GM12878 (cell line): Measurements from ENCODE around the gene RECK. TPM values are rescaled to one million over a fixed set of nuclear protein-coding genes. Genes with fewer than 3 reads are reported as not detected.

ENCODE experiments used
- CEBPZ ChIP-seq: fragments of 150-350 bp; IDR thresholded peaks from 2 replicates; pipeline ENCODE4 v1.6.1; 2016; ENCODE audit warnings: low read depth, low read length
- CHD4 ChIP-seq: fragments of 200-600 bp; sonication (generic); IDR thresholded peaks from 2 replicates; pipeline ENCODE4 v1.6.1; 2016; ENCODE audit warnings: mild to moderate bottlenecking
- IKZF1 ChIP-seq: fragments of 450-650 bp; conservative IDR thresholded peaks from 2 replicates; pipeline ENCODE4 v1.6.1; 2017; ENCODE audit warnings: antibody characterized with exemption, mild to moderate bottlenecking
- IKZF2 ChIP-seq, 2 experiments: fragments of 450-650 bp; IDR thresholded peaks; 2 replicates each; pipeline ENCODE4 v1.6.1; 2017; ENCODE audit warnings: mild to moderate bottlenecking in 2 of 2, moderate library complexity in 2 of 2
- MEF2A ChIP-seq: IDR thresholded peaks from 2 replicates; pipeline ENCODE4 v1.6.1; 2011; ENCODE audit warnings: low read depth, mild to moderate bottlenecking, low read length, moderate library complexity; ENCODE audit not compliant: insufficient read depth
- NBN ChIP-seq: fragments of 450-650 bp; IDR thresholded peaks from 2 replicates; pipeline ENCODE4 v1.6.1; 2016
- POU2F2 ChIP-seq: IDR thresholded peaks from 3 replicates; pipeline ENCODE4 v1.6.1; 2011; ENCODE audit warnings: low read depth, mild to moderate bottlenecking, low read length, borderline replicate concordance
- RBBP5 ChIP-seq: fragments of 200-600 bp; sonication (generic); conservative IDR thresholded peaks from 2 replicates; pipeline ENCODE4 v1.6.1; 2016
- RELA ChIP-seq: fragments of 450-650 bp; IDR thresholded peaks from 2 replicates; pipeline ENCODE4 v1.8.0; 2014; ENCODE audit warnings: borderline replicate concordance; ENCODE audit not compliant: partially characterized antibody
- SIX5 ChIP-seq: IDR thresholded peaks from 2 replicates; pipeline ENCODE4 v1.6.1; 2011; ENCODE audit warnings: mild to moderate bottlenecking, low read depth, low read length, moderate library complexity; ENCODE audit not compliant: severe bottlenecking
- ZNF592 ChIP-seq: fragments of 450-650 bp; IDR thresholded peaks from 2 replicates; pipeline ENCODE4 v1.6.1; 2017; ENCODE audit warnings: mild to moderate bottlenecking, moderate library complexity
- polyA plus RNA-seq, 11 experiments: library from polyadenylated mRNA; depleted of rRNA in 4 of 11; unstranded in 6 of 11; stranded (reverse) in 5 of 11; fragments of >200 nt; fragmentation: Nextera tagmentation in 4 of 11; fragmentation: Illumina TruSeq in 1 of 11; extraction: Ambion mirVana in 4 of 11; extraction: Trizol in 1 of 11; gene quantifications; 1 replicate in 1 of 11; 2 replicates in 10 of 11; pipeline versions ENCODE4 v1.2.1 to v1.2.3, GENCODE V29; 2011 to 2016; ENCODE audit warnings: inconsistent platforms in 2 of 11, missing spikeins in 2 of 11, low read depth in 1 of 11
- total RNA-seq, 4 experiments: library from RNA; depleted of rRNA in 3 of 4; stranded (reverse); fragments of >200 nt in 3 of 4; fragmentation: Illumina TruSeq in 1 of 4; extraction: Trizol in 1 of 4; gene quantifications; 2 replicates each; pipeline versions ENCODE4 v1.2.1 to v1.2.3, GENCODE V29; 2013 to 2021
- TF ChIP-seq, protein P1 (sequence below): IDR thresholded peaks from 2 replicates; pipeline ENCODE4 v1.6.1; 2012; ENCODE audit warnings: low read length, inconsistent platforms
- TF ChIP-seq, protein P2 (sequence below): fragments of 450-650 bp; IDR thresholded peaks from 2 replicates; pipeline ENCODE4 v1.6.1; 2017; ENCODE audit warnings: mild to moderate bottlenecking, low read depth, inconsistent platforms; ENCODE audit not compliant: poor library complexity, severe bottlenecking
- TF ChIP-seq, protein P3 (sequence below): IDR thresholded peaks from 2 replicates; pipeline ENCODE4 v1.6.1; 2011; ENCODE audit warnings: low read depth, low read length, improper control_type of control experiment, borderline replicate concordance

RECK gene
- total and polyA plus RNA-seq, 10 of the 15 experiments (the other 5 are each of a cell fraction or from before 2014, with no cell fraction given), result 0.02 to 0.40 (median 0.13) TPM

- TF ChIP-seq ZNF592 (no peak), IKZF2 (IDR thresholded peaks at IDR 0.05) (peak in 1 of 2 experiments; percentile 38; a peak in 1 of 4 replicates), IKZF1 (peak; percentile 53), POU2F2 (no peak), CEBPZ (no peak), SIX5 (no peak), CHD4 (no peak), NBN (no peak), RBBP5 (no peak), MEF2A (0 out of 2 replicates have a peak, but pooled peaks have one; percentile 14), RELA (no peak)
- TF ChIP-seq, protein P1, sequence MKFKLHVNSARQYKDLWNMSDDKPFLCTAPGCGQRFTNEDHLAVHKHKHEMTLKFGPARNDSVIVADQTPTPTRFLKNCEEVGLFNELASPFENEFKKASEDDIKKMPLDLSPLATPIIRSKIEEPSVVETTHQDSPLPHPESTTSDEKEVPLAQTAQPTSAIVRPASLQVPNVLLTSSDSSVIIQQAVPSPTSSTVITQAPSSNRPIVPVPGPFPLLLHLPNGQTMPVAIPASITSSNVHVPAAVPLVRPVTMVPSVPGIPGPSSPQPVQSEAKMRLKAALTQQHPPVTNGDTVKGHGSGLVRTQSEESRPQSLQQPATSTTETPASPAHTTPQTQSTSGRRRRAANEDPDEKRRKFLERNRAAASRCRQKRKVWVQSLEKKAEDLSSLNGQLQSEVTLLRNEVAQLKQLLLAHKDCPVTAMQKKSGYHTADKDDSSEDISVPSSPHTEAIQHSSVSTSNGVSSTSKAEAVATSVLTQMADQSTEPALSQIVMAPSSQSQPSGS, result no peak
- TF ChIP-seq, protein P2, sequence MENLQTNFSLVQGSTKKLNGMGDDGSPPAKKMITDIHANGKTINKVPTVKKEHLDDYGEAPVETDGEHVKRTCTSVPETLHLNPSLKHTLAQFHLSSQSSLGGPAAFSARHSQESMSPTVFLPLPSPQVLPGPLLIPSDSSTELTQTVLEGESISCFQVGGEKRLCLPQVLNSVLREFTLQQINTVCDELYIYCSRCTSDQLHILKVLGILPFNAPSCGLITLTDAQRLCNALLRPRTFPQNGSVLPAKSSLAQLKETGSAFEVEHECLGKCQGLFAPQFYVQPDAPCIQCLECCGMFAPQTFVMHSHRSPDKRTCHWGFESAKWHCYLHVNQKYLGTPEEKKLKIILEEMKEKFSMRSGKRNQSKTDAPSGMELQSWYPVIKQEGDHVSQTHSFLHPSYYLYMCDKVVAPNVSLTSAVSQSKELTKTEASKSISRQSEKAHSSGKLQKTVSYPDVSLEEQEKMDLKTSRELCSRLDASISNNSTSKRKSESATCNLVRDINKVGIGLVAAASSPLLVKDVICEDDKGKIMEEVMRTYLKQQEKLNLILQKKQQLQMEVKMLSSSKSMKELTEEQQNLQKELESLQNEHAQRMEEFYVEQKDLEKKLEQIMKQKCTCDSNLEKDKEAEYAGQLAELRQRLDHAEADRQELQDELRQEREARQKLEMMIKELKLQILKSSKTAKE, result no peak
- TF ChIP-seq, protein P3, sequence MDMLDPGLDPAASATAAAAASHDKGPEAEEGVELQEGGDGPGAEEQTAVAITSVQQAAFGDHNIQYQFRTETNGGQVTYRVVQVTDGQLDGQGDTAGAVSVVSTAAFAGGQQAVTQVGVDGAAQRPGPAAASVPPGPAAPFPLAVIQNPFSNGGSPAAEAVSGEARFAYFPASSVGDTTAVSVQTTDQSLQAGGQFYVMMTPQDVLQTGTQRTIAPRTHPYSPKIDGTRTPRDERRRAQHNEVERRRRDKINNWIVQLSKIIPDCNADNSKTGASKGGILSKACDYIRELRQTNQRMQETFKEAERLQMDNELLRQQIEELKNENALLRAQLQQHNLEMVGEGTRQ, result no peak
- TF ChIP-seq, all 136 proteins: peak for 15
Measured at GRCh38 chr9:36166168-36166927, 129.6 kb downstream of the RECK start (continued).
